GM21576 (cell line): ENCODE data around the gene GLS2.
"Not testable (repeated sequence)": the region's sequence is repeated elsewhere in the genome, so short reads cannot be mapped to it uniquely, and the experiment has no call there.

ENCODE experiments used
- ATAC-seq: cut with Tn5 transposase; IDR thresholded peaks from one replicate; pipeline ENCODE4 v1.9.1; 2021; ENCODE audit warnings: mild to moderate bottlenecking, moderate library complexity; ENCODE audit not compliant: unreplicated experiment

The GLS2 gene

DNA sequence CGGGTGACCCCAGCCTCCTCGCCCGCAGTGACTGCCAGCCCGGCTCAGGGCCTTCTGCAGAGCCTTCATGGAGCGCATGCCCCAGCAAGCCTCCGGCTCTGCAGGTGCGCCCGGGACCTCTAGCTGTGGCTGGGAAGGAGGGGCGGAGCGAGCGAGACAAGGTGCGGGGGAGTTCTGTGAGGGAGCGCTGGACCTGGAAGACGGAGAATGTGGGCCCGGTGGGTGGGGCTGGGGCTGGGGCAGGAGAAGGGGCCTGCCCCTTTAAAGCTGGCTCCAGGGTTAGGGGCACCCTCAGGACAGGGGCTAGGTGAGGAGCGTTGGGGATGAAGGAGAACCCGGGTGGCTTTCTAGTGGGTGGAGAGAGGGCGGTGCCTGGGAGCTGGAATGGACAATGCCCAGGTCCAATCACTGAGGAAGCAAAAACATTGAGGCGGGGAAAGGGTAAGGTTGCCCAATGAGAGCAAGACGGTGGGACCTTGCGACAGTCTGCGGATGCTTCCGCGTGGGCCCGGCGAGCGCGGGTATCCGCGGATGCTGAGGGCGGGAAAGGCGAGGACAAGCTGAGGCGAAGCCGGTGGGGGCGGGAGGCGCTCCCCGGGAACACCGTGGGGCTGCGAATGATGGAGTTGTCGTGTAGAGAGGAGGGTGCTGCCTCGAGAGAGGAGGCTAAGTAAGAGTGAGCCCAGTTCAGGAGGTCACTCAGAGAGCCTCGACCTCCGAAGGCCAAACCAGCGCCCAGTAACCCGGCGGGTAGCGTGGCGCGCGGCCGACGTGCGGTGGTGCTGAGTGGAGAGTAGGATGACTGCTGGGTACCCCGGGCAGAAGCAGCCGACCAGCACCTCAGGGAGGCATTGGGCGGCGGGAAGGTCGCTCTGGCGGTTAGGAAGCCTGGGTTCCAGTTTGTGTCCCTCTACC is at the start of gene GLS2:
Gene GLS2, minus strand, starts transcription at position 121 of the 915 bp plus-strand sequence. Its CDS starts 43 bp downstream, at position 78.
- ATAC-seq: peak; percentile 84

DNA sequence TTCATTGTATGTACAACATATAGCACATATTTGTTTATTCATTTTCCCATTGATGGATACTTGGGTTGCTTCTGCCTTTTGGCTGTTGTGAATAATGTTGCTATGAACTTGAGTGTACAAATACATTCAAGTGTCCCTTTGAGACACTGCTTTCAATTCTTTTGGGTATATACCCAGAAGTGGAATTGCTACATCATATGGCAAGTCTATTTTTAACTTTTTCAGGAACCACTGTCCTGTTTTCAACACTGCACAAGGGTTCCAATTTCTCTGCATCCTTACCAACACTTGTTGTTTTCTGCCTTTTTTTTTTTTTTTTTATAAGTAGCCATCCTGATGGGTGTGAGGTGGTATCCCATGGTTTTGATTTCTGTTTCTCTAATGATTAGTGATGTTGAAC is 49.6 kb upstream of the GLS2 start:
- ATAC-seq: no peak

DNA sequence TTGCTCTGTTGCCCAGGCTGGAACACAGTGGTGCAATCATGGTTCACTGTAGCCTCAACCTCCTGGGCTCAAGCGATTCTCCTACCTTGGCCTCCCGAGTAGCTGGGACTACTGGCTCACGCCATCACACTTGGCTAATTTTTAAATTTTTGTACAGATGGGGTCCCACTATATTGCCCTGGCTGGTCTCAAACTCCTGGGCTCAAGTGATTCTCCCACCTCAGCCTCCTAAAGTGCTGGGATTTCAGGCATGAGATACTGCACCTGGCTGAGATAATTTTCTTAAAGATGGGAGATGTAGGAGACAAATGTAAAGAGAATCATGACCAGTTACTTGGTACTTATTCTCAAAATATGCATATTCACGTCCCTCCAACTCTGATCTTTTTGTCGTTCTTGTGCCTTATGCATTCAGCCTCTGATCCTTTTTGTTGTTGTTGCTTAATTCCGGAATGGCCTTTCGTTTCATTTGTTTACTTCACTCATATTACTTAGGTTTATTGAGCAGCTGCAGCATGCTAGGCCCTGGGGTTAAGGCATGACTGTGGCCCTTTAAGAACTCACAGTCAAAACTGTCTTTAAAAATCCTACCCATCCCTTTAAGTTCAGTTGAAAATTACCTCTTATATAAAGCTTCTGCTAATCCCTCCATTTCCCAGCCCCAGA is 42.6 kb upstream of the GLS2 start:
- no peak for ATAC-seq

DNA sequence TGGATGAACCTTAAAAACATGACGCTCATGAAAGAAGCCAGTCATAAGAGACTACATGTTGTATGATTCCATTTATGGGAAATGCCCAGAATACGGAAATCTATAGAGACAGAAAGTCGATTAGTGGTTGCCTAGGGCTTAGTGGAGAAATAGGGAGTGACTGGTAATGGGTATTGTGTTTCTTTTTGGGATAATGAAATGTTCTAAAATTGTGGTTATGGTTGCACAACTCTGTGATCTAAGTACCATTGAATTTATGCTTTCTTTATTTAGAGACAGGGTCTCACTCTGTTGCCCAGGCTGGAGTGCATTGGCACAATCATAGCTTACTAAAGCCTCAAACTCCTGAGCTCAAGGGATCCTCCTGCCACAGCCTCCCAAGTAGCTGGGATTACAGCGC is 41.7 kb upstream of the GLS2 start:
- no peak for ATAC-seq

DNA sequence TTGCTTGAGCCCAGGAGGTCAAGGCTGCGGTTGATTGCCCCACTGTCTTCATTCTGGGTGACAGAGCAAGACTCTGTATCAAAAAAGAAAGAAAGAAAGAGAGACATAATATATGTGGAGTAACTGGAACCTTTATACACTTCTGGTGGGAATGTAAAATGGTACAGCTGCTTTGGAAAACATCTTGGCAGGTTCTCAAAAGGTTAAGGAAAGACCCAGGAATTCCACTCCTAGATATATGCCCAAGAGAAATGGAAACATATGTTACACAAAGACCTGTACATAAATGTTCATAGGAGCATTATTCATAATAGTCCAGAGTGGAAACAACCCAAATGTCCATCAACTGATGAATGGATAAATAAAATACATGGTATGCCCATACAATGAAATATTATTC is 40.9 kb upstream of the GLS2 start:
- ATAC-seq: no peak

DNA sequence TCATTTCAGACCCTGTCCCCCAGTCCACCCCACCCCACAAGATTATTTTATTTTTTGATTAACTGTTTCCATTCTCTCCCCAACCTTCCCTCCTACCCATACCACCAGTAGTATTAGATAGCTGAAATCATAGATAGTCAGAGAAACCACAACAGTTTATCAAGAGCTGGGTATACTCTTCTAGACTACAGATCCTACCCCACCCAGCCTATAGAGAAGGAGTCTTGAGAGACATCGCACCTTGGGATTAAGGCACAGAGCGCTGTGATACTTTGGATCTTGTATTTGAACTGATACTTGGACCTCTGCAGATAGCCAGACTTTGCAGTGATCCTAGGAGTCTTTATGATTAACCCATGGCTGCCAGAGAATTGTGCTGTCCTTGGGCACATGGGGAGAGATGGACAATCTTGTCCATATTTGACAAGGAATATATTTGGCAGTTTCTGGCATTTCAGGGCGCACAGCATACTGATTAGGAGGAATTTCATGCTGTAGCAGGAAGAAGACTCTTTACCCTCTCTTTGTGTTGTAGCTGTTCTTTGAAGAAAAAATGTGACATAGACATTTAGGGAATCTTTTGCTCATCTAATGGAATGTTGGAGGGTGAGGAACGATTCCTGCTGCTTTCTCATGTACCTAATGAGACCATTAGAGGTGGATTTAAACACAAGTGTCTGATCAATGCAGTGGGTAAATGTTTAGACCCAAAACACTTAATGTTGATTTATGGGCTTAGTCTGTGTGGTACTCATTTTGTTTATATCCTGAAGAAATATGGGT is 34.6 kb upstream of the GLS2 start:
- ATAC-seq: no peak

DNA sequence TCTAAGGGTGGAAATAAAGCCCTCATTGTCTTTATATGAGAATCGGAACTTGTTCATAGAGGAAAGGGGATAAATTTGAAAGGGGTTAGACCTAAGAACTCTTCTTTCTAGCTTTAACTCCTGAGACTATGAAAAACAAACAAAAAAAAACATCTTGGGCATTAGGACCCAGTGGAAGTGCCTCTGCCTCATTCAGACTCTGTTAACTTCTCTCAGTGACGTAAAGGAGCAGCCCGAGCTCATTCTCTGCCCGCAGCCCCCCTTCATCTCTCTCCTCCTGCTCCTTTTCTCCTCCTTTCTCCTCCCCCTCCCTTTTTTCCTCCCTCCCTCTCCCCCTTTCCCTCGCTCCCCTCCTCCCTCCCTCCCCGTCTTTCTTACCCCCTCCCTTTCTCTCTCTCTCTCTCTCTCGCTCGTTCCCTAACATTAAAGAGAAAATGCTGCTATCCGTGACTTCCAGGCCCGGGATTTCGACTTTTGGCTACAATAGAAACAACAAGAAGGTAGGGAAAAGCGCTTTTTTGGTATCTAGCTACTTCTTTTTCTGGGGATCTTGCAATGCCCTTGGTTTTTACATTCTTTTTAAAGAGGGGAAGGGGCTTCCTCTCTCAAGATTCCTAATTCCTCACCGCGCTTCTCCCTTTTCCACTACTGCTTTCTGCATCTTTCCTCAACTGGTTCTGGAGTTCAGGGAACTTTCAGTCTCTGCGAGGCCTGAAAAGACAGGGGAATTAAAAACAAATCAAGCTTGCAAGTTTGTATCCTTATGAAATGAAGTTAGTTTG is 33.8 kb upstream of the GLS2 start, which contains the start of gene RBMS2:
Gene RBMS2, plus strand, starts transcription at position 231 of the 782 bp plus-strand sequence. Its CDS starts 204 bp downstream, at position 435.
- no peak for ATAC-seq

DNA sequence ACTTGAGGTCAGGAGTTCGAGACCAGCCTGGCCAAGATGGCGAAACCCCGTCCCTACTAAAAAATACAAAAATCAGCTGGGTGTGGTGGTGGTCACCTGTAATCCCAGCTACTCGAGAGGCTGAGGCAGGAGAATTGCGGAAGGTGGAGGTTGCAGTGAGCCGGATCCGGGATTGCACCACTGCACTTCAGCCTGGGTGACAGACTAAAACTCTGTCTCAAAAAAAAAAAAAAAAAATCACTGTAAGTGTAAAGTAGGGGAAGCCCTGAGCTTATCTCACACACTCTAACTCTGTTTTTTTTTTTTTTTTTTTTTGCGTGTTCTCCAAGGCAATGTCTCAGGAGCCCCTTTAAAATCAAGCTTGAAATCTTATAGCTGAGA is 33.2 kb upstream of the GLS2 start:
- no peak for ATAC-seq

DNA sequence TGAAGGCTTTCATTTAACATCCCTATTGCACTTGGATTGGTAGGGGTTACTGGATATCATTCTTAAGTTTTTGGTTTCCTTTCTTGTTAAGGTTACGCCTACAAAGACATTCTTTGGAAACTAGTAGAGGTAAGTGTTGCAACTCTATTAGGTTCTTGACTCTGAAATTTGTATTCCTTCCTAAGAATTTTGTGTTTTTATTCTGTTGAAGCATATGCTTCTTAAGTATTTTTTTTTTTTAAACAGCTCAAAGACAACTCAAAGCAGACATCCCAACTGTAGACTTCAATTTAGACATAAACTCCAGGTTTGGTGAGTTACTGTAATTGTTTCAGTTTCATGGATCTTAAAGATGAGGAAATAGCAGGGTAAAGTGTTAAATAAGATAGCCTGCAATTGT is 32.5 kb upstream of the GLS2 start:
- no peak for ATAC-seq

DNA sequence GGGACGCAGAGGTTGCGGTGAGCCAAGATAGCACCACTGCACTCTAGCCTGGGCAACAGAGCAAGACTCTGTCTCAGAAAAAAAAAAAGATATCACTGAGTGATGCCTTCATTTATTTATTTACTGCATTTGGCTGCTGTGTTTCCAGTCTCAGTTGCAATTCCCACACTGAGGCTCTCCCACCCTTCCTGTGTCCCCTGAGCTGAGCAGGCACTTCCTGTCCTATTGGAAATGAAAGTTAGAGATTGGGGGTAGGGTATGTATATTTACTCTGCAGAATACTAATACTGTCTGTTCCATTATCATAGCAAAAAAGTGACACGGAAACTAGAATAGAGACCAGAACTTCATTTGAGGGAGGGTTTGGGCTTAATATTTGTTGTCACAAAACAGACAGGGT is 32.1 kb upstream of the GLS2 start:
- no peak for ATAC-seq

DNA sequence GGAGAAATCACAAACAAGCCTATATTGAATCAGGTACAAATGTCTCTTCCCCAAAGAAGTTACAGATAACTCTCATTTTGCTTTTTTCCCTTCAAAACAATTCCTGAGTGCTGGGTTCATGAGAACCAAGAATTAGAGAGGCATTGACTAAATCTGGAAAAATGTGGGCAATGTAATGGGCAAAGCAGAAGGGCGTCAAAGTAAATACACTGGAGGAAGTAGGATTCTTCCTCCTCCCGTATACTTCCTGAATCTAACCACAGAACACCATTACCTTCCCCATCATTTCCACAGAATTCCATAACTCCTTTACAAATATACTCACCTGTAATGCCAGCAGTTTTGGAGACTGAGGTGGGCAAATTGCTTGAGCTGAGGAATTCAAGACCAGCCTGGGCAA is 30.6 kb upstream of the GLS2 start:
- ATAC-seq: no peak

DNA sequence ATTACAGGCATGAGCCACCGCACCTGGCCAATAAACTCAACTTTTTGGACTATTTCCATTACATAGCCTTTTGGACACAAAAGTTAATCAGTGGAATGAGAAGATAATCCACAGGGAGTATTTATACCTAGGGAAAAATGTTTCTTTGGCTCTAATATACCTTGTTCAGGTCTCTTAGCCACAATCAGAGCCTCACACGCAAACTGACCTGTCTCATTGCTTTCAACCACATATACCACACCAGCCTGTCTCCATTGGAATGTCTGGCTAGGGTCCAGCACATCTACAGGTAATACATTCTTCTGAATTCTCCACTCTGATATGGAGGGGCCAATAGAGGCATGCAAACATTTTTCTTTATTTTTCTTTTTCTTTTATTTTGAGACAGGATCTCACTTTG is 29.9 kb upstream of the GLS2 start:
- ATAC-seq: no peak

DNA sequence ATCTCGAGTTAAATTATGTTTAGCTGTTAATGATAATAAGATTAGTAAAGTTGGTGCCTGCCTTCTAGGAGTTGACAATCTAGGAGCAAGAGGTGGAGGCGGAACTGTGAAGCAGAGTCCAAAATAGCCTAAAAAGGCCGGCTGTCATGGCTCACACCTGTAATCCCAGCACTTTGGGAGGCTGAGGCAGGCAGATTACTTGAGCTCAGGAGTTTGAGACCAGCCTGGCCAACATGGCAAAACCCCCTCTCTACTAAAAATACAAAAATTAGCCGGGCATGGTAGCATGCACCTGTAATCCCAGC is 26.0 kb upstream of the GLS2 start:
- not testable (repeated sequence) for ATAC-seq

DNA sequence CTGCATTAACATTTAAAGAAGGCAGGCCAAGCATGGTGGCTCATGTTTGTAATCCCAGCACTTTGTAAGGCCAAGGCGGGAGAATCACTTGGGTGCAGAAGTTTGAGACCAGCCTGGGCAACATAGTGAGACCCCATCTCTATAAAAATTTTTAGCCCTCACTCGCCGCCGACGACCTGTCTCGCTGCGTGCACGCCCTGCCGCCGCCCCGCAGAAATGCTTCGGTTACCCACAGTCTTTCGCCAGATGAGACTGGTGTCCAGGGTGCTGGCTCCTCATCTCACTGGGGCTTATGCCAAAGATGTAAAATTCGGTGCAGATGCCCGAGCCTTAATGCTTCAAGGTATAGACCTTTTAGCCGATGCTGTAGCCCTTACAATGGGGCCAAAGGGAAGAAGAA is 22.8 kb upstream of the GLS2 start:
- no peak for ATAC-seq

DNA sequence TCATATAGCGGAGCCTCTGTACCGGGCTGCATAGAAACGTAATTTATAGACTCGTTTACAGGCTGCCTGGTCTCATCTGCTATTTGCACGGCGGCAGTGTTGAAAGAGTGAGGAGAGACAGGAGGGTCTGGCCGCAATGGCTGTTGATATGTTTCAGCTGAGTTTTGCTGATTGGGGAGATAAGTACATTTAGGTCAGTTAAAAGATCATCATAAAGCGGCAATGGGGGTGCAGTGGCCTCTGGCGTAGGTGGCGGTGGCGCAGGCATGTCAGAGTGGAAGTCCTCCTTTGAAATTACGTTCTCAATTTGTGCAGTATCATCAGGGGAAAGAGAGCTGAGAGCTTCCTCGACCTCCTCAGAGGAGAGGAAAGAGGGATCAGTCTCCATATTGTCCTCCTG is 11.9 kb upstream of the GLS2 start:
- ATAC-seq: not testable (repeated sequence)

DNA sequence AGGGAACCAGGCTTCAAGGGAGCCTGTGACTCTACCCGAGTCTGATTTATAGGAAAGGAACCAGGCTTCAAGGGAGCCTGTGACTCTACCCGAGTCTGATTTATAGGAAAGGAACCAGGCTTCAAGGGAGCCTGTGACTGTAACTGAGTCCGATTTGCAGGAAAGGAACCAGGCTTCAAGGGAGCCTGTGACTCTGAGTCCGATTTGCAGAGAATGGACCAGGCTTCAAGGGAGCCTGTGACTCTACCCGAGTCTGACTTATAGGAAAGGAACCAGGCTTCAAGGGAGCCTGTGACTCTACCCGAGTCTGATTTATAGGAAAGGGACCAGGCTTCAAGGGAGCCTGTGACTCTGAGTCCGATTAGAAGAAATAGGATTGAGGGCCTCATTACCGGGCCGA is 11.5 kb upstream of the GLS2 start:
- ATAC-seq: not testable (repeated sequence)

DNA sequence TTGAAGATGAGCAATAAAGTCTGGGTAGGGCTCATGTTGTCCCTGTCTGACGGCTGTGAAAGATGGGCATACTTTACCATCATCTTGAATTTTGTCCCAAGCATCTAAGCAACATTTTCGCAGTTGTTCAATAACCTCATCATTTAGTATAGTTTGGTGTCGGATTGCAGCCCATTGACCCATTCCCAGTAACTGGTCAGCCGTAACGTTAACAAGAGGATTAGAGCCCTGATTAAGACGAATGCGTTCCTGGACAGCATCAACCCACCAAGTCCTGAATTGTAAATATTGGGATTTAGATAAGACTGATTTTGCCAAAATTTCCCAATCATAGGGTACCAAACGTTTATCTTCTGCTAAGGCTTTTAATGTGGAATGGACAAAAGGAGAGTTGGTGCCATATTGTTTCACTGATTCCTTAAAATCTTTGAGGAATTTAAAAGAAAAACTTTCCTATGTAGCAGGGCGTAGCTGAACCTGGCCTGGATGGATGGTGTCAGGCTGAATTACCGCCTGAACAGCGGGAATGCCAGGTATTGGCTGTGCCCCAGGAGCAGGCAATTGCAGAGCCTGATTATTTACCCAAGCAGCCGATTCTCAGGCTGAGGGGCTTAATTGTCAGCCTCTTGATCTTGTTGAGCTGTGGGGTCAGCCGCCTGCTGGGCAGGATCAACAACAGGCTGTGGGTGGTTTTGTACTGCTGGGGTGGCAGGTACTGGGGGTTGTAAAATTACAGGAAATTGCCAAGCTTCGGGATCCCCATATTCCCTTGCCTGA is 10.4 kb upstream of the GLS2 start:
- not testable (repeated sequence) for ATAC-seq

DNA sequence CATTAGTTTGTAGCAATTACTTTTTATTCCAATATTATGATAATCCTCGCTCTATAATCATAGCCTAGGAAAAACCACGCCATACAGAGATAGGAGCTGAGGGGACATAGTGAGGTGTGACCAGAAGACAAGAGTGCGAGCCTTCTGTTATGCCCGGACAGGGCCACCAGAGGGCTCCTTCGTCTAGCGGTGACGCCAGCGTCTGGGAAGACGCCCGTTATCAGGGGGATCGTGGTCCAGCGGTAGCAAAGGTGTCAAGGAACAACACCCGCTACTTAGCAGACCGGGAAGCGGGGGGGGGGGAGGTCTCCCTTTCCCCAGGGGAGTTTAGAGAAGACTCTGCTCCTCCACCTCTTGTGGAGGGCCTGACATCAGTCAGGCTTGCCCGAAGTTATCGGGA is 8.7 kb upstream of the GLS2 start:
- not testable (repeated sequence) for ATAC-seq

DNA sequence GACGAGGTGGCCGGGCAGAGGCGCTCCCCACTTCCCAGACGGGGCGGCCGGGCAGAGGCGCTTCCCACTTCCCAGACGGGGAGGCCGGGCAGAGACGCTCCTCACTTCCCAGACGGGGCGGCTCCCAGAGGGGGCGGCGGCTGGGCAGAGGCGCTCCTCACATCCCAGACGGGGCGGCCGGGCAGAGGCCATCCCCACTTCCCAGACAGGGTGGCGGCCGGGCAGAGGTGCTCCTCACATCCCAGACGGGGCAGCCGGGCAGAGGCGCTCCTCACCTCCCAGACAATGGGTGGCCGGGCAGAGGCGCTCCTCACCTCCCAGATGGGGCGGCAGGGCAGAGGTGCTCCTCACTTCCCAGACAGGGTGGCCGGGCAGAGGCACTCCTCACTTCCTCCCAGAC is 6.5 kb upstream of the GLS2 start:
- ATAC-seq: not testable (repeated sequence)

DNA sequence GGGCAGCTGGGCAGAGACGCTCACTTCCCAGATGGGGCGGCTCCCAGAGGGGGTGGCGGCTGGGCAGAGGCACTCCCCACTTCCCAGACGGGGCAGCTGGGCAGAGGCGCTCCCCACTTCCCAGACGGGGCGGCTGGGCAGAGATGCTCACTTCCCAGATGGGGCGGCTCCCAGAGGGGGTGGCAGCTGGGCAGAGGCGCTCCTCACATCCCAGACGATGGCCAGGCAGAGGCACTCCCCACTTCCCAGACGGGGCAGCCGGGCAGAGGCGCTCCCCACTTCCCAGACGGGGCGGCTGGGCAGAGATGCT is 6.1 kb upstream of the GLS2 start:
- not testable (repeated sequence) for ATAC-seq
